Measurements from ENCODE around the gene NDUFA13. TPM values are rescaled to one million over a fixed set of nuclear protein-coding genes. Genes with fewer than 3 reads are reported as not detected.

The NDUFA13 gene
- total RNA-seq, 4 donors from 2014 or later: 41.6 to 113 (median 71.4) TPM

DNA sequence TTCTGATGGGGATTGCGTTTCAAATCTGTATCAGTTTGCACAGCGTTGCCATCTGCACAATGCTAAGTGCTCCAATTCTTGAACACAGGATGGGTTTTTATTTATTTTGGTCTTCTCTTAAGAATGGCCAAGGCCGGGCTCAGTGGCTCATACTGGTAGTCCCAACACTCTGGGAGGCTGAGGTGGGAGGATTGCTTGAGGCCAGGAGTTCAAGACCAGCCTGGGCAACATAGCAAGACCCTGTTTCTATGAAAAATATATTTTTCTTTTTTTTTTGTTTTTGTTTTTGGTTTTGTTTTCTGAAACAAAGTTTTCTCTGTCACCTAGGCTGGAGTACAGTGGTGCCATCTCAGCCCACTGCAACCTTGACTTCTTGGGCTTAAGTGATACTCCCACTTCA is 7.2 kb downstream of the NDUFA13 start:
- no peaks in the 10 kb centered on the region for H3K9me3 ChIP-seq
- WGBS, 2 donors (ENCODE audit: low coverage in 1 of 2): 86 to 90% methylated on average over 2 to 3 of the region's 3 CpGs
- no peaks in the 10 kb centered on the region for H3K27me3 ChIP-seq
- no peak overlapping the region for H3K27ac ChIP-seq
- H3K4me3 ChIP-seq: no peak overlapping the region
- H3K36me3 ChIP-seq: peaks cover 0 to 71% of the 10 kb centered on the region in 2 donors
- H3K4me1 ChIP-seq: peaks cover 0 to 42% (median 0%) of the 10 kb centered on the region in 3 donors
- no peak for ATAC-seq
- TF ChIP-seq, protein P1, sequence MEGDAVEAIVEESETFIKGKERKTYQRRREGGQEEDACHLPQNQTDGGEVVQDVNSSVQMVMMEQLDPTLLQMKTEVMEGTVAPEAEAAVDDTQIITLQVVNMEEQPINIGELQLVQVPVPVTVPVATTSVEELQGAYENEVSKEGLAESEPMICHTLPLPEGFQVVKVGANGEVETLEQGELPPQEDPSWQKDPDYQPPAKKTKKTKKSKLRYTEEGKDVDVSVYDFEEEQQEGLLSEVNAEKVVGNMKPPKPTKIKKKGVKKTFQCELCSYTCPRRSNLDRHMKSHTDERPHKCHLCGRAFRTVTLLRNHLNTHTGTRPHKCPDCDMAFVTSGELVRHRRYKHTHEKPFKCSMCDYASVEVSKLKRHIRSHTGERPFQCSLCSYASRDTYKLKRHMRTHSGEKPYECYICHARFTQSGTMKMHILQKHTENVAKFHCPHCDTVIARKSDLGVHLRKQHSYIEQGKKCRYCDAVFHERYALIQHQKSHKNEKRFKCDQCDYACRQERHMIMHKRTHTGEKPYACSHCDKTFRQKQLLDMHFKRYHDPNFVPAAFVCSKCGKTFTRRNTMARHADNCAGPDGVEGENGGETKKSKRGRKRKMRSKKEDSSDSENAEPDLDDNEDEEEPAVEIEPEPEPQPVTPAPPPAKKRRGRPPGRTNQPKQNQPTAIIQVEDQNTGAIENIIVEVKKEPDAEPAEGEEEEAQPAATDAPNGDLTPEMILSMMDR (IDR thresholded peaks at IDR 0.05): no peak
- TF ChIP-seq POLR2A (IDR thresholded peaks at IDR 0.05) (no peak), EP300 (IDR thresholded peaks at IDR 0.05) (no peak), POLR2AphosphoS5 (IDR thresholded peaks at IDR 0.05) (no peak)

DNA sequence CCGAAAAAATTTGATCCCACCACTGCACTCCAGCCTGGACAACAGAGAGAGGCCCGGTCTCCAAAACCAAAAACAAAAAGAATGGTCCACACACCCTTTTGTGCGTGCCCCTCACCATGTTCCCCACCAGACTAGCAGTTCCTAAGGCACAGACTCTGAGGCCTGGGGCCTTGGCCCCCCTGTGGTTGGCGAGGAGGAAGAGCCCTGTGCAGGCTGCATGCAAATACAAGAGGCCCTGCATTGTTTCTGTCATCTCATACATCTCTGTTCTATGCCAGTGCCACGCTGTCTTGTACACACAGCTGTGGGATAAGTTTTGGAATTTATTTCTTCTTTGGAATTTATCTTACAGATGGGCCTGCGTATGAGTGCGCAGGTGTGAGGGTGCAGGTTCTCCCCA is 8.0 kb downstream of the NDUFA13 start:
- 77 to 92% methylated on average over 5 of the region's 7 CpGs for WGBS, 2 donors (ENCODE audit: low coverage in 1 of 2)
- Histone ChIP-seq H3K4me1 (peaks cover 0 to 41% (median 0%) of the 10 kb centered on the region in 3 donors), H3K27me3 (no peaks in the 10 kb centered on the region), H3K4me3 (no peak overlapping the region), H3K9me3 (no peaks in the 10 kb centered on the region), H3K36me3 (peaks cover 0 to 75% of the 10 kb centered on the region in 2 donors), H3K27ac (no peak overlapping the region)
- TF ChIP-seq POLR2AphosphoS5 (IDR thresholded peaks at IDR 0.05): no peak
- no peak for TF ChIP-seq EP300 (IDR thresholded peaks at IDR 0.05)
- TF ChIP-seq, protein P1 (IDR thresholded peaks at IDR 0.05): no peak
- TF ChIP-seq POLR2A (IDR thresholded peaks at IDR 0.05): no peak
- ATAC-seq: no peak

DNA sequence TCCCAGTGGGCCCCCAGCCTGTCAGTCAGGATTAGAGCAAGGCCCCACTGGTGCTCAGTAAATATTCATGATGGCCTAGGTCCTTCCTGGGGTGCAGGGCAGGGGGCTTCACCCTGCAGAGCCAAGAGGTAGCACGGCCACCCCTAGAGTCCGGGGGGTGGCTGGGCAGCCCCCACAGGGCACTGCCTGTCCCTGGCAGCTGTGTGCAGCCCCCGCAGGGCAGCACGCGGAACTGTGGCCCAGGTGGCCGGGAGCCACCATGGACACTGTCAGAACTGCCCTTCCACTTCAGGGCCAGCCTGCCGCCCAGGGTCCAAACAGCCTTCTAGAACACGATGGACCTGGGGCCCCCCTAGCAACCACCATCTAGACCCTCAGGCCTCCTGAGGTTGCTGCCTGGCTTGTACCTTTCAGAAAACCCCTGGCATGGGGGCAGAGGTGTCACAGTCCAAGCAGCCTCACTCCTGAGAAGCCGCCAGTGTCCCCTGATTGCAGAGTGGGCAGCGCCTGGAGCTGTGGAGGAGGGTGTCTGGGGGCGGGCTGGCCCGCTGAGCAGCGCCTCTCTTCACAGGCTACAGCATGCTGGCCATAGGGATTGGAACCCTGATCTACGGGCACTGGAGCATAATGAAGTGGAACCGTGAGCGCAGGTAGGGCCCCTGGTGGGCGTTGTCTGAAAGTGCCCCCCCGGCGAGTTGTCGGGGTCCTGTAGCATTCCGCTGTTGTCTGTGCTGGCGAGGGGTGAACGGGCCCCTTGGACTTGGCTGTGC is 9.8 kb downstream of the NDUFA13 start:
- Histone ChIP-seq H3K36me3 (peaks cover 0 to 58% of the 10 kb centered on the region in 2 donors), H3K4me3 (no peak overlapping the region), H3K4me1 (peaks cover 0 to 40% (median 0%) of the 10 kb centered on the region in 3 donors), H3K27ac (no peak overlapping the region), H3K9me3 (no peaks in the 10 kb centered on the region), H3K27me3 (no peaks in the 10 kb centered on the region)
- WGBS, 2 donors (ENCODE audit: low coverage in 1 of 2): no CpG with 5 or more reads among the region's 23 CpGs
- no peak for TF ChIP-seq POLR2A (IDR thresholded peaks at IDR 0.05)
- TF ChIP-seq EP300 (IDR thresholded peaks at IDR 0.05): no peak
- TF ChIP-seq POLR2AphosphoS5 (IDR thresholded peaks at IDR 0.05): no peak
- TF ChIP-seq, protein P1 (IDR thresholded peaks at IDR 0.05): no peak
- no peak for ATAC-seq

DNA sequence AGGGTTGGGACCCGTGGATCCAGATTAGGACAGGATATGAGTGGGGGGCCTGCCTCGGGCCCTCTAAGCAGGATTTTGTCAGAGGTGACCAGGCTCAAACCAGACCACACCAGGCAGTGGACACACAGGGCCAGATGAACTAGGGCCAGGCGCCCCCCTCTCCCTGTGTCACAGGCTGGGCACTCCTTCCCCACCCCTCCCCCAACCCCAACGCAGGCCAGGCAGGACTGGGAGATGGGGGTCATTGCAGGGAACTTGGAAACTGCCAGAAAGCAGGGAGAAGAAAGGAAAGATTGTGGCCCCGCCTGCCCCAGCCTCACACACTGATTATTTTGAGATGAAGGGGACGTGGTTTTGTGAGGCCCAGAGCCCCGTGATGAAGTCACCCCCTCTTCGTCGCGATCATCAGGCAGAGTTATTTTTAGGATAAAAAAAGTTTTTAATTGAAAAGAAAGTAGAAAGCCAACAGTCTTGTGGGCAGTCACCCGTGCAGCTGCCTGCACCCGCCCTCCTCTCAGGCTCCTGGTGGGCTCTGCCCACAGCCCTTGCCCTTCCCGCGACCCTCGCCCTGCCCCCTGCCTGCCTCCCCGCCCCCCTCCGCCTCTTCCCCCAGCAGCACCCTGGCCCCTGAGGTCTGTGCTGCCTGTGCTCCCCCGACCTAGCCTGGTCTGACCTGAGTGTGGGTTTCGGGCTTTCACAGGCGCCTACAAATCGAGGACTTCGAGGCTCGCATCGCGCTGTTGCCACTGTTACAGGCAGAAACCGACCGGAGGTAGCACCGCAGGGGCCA is 10.8 kb downstream of the NDUFA13 start:
- WGBS, 2 donors (ENCODE audit: low coverage in 1 of 2): 48 to 60% methylated on average over 1 to 9 of the region's 28 CpGs

More for the DNA sequence above, 10.8 kb downstream of the NDUFA13 start:
- TF ChIP-seq, protein P1 (IDR thresholded peaks at IDR 0.05): no peak
- TF ChIP-seq POLR2AphosphoS5 (IDR thresholded peaks at IDR 0.05): no peak
- no peak for TF ChIP-seq EP300 (IDR thresholded peaks at IDR 0.05)
- TF ChIP-seq POLR2A (IDR thresholded peaks at IDR 0.05): no peak
- Histone ChIP-seq H3K36me3 (peaks cover 0 to 53% of the 10 kb centered on the region in 2 donors), H3K27me3 (no peaks in the 10 kb centered on the region), H3K9me3 (no peaks in the 10 kb centered on the region), H3K27ac (peak overlapping the region in 1 of 4 donors; percentile 9), H3K4me3 (no peak overlapping the region), H3K4me1 (peaks cover 0 to 40% (median 0%) of the 10 kb centered on the region in 3 donors)
- no peak for ATAC-seq

Data from gastroesophageal sphincter (tissue), 4 donors.